GM19372 (cell line): Measurements from ENCODE around the gene NDUFV3.
A peak's percentile ranks its signal among the peaks of the same experiment; 100 is the strongest.
"Not testable (repeated sequence)": the region's sequence is repeated elsewhere in the genome, so short reads cannot be mapped to it uniquely, and the experiment has no call there.

ENCODE experiments used
- ATAC-seq: cut with Tn5 transposase; IDR thresholded peaks from one replicate; pipeline ENCODE4 v1.9.1; 2021; ENCODE audit warnings: mild to moderate bottlenecking, low read depth, moderate library complexity; ENCODE audit not compliant: unreplicated experiment

NDUFV3 gene

GRCh38 chr21:42855937-42856335 lies 37.2 kb upstream of the NDUFV3 start:
- ATAC-seq = no peak

DNA sequence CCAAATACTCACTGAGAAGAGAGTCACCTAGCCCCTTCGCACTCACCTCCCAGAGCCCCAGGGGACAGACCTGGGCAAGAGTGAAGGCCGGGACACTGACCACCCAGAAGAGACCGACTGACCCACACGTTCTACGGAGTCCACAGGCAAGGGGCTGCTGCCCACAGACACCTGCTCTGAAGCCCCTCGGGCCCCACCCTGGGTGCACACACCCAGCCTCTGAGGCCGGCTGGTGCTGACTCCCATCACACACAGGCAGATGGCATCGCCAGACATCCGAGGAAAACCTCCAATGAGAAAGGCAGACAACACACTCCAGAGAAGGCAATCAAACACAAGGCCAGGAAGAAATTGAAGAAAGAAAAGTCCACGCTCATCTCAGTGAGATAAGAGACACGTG lies 35.9 kb upstream of the NDUFV3 start:
- ATAC-seq = no peak

DNA sequence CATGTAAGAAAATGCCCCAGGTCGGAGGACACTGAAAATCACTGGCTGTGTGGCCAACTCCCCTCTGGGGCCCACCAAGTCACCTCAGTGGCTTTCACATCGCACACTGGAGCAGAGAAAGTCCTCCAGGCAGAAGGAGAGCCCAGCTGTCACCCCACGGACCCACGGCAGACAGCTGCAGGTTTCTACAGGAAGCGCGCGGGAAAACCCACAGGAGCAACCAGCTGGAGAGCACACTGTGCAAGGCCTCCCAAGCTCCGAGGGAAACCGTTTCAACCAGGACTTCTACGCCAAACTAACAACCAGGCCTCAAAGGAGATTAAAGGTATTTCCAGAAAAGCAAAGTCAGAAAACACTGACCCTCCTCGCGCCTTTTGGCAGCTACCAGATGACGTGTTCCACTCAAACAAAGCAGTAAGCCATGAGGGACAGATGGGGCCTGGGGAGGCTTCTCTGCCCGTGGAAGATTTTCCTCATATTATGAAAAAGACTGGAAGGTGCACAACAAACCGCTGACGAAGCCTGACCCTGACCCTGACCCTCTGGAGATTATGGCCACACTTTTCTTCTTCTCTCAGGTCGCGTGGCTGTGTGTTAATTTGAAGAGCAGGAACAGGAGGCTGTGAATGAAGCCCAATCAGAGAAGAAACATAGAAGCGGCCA lies 34.8 kb upstream of the NDUFV3 start:
- ATAC-seq = no peak

GRCh38 chr21:42858957-42859890 lies 33.9 kb upstream of the NDUFV3 start:
- no peak for ATAC-seq

GRCh38 chr21:42859891-42860230 lies 33.2 kb upstream of the NDUFV3 start:
- ATAC-seq = no peak

DNA sequence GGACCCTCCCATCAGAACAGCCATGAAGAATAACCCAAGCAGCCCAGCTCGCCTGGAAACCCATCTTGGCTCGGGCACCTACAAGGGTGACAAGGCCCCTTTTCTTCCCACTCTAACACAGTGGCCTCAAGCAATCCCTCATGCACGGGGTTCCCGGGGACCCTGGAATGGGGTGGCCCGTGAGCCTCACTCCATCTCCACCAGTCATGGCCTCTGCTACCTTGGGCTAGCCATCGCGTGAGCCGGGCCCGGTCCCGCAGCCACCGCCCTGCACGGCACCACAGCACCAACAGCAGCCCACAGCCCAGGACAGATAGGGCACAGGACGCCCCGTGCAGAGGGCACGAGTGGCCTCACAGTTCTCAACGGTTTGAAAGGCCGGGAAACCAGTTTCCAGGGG lies 32.8 kb upstream of the NDUFV3 start:
- no peak for ATAC-seq

- no peak for ATAC-seq
Observed at GRCh38 chr21:42861311-42861847, 31.7 kb upstream of the NDUFV3 start.

- ATAC-seq = no peak
Observed at GRCh38 chr21:42861848-42862400, 31.2 kb upstream of the NDUFV3 start.

DNA sequence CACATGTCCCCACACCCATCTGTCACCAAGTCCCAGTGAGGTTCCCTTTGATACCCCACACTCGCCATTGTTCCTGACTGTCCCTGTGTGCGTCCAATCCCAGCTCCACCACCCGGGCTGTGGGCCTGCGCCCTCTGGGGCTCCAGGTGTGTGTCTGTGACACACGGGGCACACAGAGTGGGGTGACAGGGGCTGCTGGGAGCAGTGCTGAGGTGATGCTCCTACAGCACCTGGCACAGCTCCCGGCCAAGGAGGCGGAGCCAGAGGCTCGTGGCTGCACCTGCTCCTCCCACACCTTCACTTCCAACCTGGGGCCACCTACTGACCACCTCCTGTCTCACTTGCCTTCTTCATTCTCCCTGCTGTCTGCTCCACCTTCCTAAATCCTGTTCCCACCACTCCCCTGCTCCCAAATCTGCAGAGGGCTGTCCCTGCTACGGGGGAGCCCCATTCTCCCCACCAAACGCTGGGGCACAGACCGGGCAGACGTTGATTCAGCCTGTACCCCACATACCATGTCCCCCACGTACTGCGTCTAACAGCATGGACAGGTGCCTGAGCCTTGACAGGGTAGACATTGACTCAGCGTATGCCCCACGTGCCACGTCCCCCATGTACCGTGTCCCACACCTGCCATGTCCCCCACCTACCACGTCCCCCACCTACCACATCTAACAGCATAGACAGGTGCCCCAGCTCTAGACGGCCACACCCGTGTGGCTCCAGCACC lies 30.2 kb upstream of the NDUFV3 start:
- ATAC-seq = no peak

GRCh38 chr21:42863504-42863870 lies 29.6 kb upstream of the NDUFV3 start:
- no peak for ATAC-seq

- ATAC-seq = no peak
Observed at GRCh38 chr21:42864286-42864685, 28.8 kb upstream of the NDUFV3 start.

DNA sequence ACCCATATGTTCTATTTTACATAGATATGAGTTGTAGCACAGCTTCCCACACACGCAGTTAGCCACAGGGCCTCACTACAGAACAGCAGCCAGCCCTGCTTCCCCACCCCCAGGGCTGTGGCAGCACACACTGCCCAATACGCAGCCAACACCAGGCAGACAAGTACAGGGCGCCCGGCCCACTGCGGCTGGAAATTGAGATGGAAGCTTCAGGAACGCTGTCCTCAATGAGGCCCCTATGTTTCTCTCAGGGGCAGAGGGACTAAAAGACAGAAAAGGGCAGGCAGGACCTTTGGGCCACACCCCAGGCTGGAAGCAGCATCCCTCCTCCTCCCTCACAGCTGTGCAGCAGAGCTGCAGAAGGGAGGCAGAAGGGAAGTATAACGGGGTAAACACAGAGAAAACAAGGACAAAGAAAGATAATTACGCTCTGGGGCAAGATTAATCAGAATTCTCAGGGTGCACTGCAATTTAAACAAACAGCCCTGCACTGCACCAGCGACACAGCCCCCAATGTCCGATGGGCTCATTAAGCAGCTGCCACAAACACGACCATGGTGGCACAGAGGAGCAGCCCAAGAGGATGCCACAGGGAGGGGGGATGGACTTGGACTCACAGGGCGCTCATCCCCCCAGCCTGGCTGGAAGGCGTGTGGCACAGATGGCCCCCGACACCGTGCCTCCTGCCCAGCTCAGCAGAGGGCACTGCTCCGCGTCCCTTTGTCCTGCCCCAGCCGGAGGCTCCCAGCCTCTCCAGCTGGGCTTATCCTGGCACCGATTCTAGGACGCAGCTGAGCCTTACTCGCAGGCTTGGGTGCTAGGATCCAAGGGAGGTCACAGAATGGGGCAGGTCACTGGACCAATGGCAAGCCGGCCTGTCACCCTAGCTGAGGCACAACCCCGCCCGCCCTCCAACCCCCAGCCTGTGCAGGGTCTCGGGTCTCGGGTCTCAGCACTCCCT lies 28.0 kb upstream of the NDUFV3 start:
- ATAC-seq = no peak

DNA sequence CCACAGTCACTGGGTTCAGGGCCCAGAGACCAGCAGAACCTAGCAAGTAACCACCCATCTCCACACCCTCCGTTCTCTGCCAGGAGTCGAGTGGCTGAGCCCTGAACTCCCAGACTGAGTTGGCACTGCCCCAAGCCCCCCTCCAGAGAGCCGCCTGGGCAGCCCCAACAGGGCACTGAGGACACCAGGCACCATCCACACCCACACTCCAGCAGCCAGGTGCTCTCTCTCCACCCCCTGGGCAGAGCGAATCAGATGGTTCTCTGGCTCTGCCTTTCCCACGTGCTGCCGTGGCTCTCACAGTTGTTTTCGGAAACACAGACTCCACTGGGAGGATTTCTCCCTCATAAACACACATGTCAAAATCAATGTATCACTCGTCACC lies 27.3 kb upstream of the NDUFV3 start:
- no peak for ATAC-seq

GRCh38 chr21:42868196-42868595 lies 24.9 kb upstream of the NDUFV3 start:
- ATAC-seq = no peak

DNA sequence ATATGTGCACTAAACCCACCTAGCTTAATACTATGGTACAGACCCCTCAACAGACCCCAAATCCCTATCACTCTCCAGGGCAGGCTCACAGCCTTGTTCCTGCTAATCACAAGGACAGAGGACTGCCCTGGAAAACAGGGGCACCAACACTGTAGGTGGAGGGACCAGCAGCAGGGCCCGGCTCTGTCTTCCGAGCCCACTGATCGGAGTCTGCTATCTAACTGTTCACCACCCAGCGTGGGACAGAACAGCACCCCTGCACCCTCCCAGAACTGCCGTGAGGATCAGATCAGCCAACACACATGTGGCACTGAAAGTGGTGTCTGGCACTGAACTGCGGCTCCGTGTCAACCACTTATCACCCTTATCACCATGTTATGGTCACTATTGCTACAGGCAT lies 20.0 kb upstream of the NDUFV3 start:
- ATAC-seq = no peak

GRCh38 chr21:42875811-42876210 lies 17.3 kb upstream of the NDUFV3 start:
- not testable (repeated sequence) for ATAC-seq

GRCh38 chr21:42878678-42878992 lies 14.5 kb upstream of the NDUFV3 start:
- peak; percentile 12 for ATAC-seq

DNA sequence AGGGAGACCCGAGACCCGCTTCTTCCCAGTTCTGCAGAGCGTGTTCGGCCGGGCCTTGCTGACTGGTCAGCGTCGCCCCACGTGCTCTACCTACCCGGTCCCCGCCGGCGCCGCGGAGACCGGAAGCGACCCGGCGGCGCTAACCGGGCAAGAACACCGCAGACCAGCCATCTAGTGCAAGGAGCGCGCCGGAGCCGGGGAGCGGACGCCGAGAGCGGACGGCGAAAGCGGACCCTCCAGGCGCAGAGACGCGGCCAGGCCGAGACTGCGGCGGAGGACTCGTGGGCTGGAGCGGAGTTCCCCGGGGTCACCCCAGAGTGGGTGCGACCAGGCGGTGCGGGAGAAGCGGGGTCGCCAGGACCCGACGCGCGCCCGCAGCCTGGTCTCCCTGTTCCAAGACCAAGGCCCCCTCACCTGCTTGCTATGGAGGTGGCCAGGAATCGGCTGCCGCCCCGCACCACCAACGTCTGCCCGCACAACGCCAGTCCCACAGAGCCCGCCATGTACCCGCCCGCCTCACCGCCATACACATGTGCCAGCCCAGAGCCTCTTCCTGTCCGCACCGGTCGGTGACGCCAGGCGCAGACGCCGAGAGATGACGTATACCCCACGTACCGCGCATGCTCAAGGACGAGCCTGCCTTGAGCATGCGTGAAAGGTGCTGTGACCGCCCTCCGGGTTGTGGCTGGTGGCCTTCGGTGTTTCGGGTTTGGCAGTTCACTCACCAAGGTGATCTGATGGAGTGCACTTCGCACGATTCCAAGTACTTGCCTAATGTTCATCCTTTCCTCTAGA lies 13.9 kb upstream of the NDUFV3 start, which contains the start of gene WDR4:
Gene WDR4, minus strand, starts transcription at position 547 of the 795 bp plus-strand sequence. Its CDS starts 44 bp downstream, at position 503.
- ATAC-seq = peak; percentile 81

DNA sequence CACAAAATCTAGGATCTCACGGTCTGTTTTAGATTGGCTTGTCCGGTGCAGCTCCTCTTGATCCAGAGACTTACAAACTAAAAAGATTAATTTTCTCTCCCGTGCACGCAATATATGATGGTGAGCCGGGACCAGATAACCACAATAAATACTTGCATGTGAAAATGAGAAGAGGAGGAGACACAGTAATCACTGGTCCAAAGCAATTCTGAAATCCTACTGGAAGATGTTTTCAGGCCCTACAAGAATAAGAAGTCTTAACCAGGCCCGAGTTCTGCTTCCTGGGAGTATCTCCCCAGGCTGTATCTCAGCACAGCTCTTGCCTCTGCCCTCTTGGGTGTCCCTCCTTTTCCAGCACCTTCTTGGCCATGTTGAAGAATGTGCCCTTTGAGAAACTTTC lies 12.8 kb upstream of the NDUFV3 start:
- ATAC-seq = no peak
